ENCODE data around the gene ASS1.

GRCh38 chr9:130527651-130528310 lies 83.0 kb downstream of the ASS1 start:
- TF ChIP-seq POLR2AphosphoS5 (IDR thresholded peaks at IDR 0.05; ENCODE audit: low read depth, low read length), result no peak
- no peak for TF ChIP-seq POLR2A (IDR thresholded peaks at IDR 0.05; ENCODE audit: low read depth, low read length)
